ENCODE results near the gene TRMO.
A peak's percentile ranks its signal among the peaks of the same experiment; 100 is the strongest.

The TRMO gene

DNA sequence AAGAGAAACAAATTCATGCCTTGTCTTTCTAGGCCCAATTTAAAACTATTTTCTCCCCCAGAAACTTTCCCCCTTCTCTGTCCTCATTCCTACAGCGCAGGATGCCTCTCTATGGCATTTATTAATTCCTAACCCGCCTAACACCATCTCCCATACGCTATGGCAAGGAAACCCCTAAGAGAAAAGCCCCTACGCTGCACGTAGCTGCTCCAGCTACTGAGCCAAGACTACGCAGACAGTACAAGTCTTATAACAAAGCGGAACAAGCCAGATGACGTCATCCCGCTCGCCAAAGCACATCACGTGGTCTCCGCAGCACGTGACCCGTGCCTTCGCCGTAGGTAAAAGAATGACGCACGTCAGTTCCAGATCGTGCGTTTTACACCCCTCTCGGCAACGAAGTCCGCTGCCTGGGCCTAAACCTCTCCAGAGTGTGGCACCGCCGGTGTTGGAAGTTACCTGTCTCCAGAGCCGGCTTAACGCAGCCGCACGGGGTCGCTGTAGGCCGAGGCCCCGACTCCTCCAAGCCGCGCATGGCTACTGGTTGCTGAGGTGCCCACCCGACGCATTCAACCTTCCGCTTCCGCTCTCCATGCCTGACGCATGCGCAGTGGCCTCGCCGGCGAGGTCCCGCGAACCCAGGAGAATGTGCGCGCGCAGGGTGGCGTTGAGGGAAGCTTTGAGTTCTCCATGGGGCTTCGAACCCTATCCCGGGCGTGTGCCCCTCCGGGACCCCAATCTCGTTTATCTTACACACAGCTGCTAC is at the start of gene TRMO:
Gene TRMO (minus strand): TSS at position 542 of the 766 bp plus-strand sequence. CDS start 7 bp downstream, at position 535.
- TF ChIP-seq, protein P1, sequence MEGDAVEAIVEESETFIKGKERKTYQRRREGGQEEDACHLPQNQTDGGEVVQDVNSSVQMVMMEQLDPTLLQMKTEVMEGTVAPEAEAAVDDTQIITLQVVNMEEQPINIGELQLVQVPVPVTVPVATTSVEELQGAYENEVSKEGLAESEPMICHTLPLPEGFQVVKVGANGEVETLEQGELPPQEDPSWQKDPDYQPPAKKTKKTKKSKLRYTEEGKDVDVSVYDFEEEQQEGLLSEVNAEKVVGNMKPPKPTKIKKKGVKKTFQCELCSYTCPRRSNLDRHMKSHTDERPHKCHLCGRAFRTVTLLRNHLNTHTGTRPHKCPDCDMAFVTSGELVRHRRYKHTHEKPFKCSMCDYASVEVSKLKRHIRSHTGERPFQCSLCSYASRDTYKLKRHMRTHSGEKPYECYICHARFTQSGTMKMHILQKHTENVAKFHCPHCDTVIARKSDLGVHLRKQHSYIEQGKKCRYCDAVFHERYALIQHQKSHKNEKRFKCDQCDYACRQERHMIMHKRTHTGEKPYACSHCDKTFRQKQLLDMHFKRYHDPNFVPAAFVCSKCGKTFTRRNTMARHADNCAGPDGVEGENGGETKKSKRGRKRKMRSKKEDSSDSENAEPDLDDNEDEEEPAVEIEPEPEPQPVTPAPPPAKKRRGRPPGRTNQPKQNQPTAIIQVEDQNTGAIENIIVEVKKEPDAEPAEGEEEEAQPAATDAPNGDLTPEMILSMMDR (IDR thresholded peaks at IDR 0.05; ENCODE audit: low read depth, low read length, missing control alignments): peak; percentile 76
- DNase-seq (ENCODE audit: low read depth): peak; percentile 98
- peak within 1 kb of the TSS; percentile 69 for H3K4me3 ChIP-seq (ENCODE audit: low read depth, low read length)

DNA sequence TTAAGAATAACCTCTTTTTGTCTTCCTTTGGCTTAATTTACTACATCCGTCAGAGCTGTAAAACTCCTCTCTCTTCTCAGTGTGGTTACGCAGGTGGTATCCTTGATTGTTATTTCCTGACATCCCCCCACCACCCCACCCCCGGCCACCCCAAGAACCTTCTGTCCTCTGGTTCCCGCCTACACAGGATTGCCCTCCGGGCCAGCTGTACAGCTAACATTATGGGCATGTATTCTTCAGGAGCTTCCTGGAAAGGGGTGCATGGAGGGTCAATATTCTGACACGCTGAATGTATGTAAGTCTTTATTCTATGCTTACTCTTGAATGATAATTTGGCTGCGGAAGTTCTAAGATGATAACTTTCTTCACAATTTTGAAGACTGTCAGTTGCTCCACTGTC is 47.9 kb upstream of the TRMO start:
- TF ChIP-seq, protein P1 (IDR thresholded peaks at IDR 0.05; ENCODE audit: low read depth, low read length, missing control alignments): no peak

DNA sequence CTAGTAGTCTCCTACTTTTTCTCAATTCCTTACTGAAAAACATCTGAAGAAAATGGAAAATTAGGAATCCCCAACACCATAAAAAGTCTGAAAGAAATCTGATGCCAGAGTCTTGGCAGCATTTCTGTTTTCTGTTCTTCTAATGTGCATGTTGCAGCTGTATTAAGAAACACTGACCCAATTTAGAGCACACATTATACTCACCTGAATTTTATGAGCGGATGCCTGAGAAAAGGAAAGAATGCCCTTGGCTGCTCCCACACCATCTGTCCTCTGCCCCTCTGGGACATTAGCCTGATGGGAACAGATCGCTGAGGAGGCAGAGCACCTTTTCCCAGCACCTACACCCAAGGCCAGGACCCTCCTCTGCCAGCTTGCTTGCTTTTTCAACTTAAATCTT is 46.7 kb upstream of the TRMO start:
- H3K4me3 ChIP-seq (ENCODE audit: low read depth, low read length): no peak overlapping the region
- TF ChIP-seq, protein P1 (IDR thresholded peaks at IDR 0.05; ENCODE audit: low read depth, low read length, missing control alignments): no peak
- DNase-seq (ENCODE audit: low read depth): no peak

More for the DNA sequence above, 47.9 kb upstream of the TRMO start:
- no peak for DNase-seq (ENCODE audit: low read depth)
- H3K4me3 ChIP-seq (ENCODE audit: low read depth, low read length): no peak overlapping the region

GRCh38 chr9:97966493-97966892 is 44.2 kb upstream of the TRMO start:
- DNase-seq (ENCODE audit: low read depth): no peak
- TF ChIP-seq, protein P1 (IDR thresholded peaks at IDR 0.05; ENCODE audit: low read depth, low read length, missing control alignments): no peak

DNA sequence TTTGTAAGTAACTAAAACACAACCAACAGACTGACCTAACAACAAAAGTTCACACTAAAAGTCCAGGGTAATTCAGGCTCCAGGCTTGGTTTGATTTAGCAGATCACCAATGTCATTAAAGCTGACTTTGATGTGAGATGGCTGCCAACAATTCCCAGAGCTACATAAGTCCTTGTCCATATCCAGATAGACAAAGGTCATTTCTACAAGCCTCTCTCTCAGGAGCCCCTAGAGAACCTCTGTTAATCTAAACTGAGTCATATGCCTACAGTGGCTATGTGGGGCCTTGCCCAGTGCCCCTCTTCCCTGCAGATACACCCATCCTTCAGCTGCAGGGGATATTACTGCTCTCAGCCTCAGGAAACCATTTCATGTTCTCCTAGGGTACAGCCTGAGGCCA is 42.6 kb upstream of the TRMO start:
- DNase-seq (ENCODE audit: low read depth): no peak
- no peak overlapping the region for H3K4me3 ChIP-seq (ENCODE audit: low read depth, low read length)
- TF ChIP-seq, protein P1 (IDR thresholded peaks at IDR 0.05; ENCODE audit: low read depth, low read length, missing control alignments): no peak

More at GRCh38 chr9:97966493-97966892, 44.2 kb upstream of the TRMO start:
- no peak overlapping the region for H3K4me3 ChIP-seq (ENCODE audit: low read depth, low read length)

- H3K4me3 ChIP-seq (ENCODE audit: low read depth, low read length): no peak overlapping the region
- TF ChIP-seq, protein P1 (IDR thresholded peaks at IDR 0.05; ENCODE audit: low read depth, low read length, missing control alignments): no peak
- no peak for DNase-seq (ENCODE audit: low read depth)
These were observed 40.9 kb upstream of the TRMO start for GRCh38 chr9:97963232-97963631.

GRCh38 chr9:97962575-97962974 is 40.3 kb upstream of the TRMO start:
- H3K4me3 ChIP-seq (ENCODE audit: low read depth, low read length): no peak overlapping the region
- DNase-seq (ENCODE audit: low read depth): no peak
- TF ChIP-seq, protein P1 (IDR thresholded peaks at IDR 0.05; ENCODE audit: low read depth, low read length, missing control alignments): no peak

Measured in GM12864 (cell line).